Sigmoid colon (tissue), 7 donors: ENCODE measurements around the gene KCNB1. TPM values are rescaled to one million over a fixed set of nuclear protein-coding genes. Genes with fewer than 3 reads are reported as not detected.

Experiments
- DNase-seq: peaks from one replicate; pipeline ENCODE4 v3.0.0-alpha.2; 2019
- H3K27ac ChIP-seq, 4 donors: fragments of 200-600 bp; sonication (generic); one replicate each; pipeline ENCODE4 v1.5.1; 2016 to 2019; ENCODE audit warnings: mild to moderate bottlenecking in 1 of 4
- H3K27me3 ChIP-seq, 3 donors: fragments of 200-600 bp; sonication (generic); one replicate each; pipeline ENCODE4 v1.5.1; 2019; ENCODE audit warnings: mild to moderate bottlenecking in 1 of 3
- H3K36me3 ChIP-seq, 4 donors: fragments of 200-600 bp; sonication (generic); one replicate each; pipeline ENCODE4 v1.5.1; 2016 to 2019
- H3K4me1 ChIP-seq, 4 donors: fragments of 200-600 bp; sonication (generic); one replicate each; pipeline ENCODE4 v1.5.1; 2017 to 2019
- H3K4me3 ChIP-seq, 4 donors: fragments of 200-600 bp; sonication (generic); one replicate each; pipeline ENCODE4 v1.5.1; 2017 to 2019; ENCODE audit warnings: mild to moderate bottlenecking in 2 of 4, moderate library complexity in 1 of 4
- H3K9me3 ChIP-seq, 4 donors: fragments of 200-600 bp in 3 of 4; sonication (generic) in 3 of 4; one replicate each; pipeline versions ENCODE4 v1.5.1 to v1.6.1; 2013 to 2019
- CTCF ChIP-seq, 4 experiments: fragments of 450-650 bp in 3 of 4; fragments of 200-600 bp in 1 of 4; IDR thresholded peaks; one replicate each; pipeline ENCODE4 v1.5.1; 2016 to 2019; ENCODE audit warnings: antibody characterized with exemption in 4 of 4, mild to moderate bottlenecking in 3 of 4, moderate library complexity in 2 of 4
- EP300 ChIP-seq, 4 donors: sonication (generic); formaldehyde crosslinking; IDR thresholded peaks; one replicate each; pipeline ENCODE4 v1.6.1; 2017; ENCODE audit warnings: antibody characterized with exemption in 4 of 4
- POLR2A ChIP-seq, 2 donors: fragments of 450-650 bp; IDR thresholded peaks; one replicate each; pipeline ENCODE4 v1.6.1; 2016; ENCODE audit warnings: antibody characterized with exemption in 2 of 2, mild to moderate bottlenecking in 2 of 2, moderate library complexity in 2 of 2
- POLR2AphosphoS5 ChIP-seq, 4 donors: sonication (generic); formaldehyde crosslinking; IDR thresholded peaks; one replicate each; pipeline ENCODE4 v1.6.1; 2017; ENCODE audit warnings: antibody characterized with exemption in 4 of 4
- WGBS, 2 donors: extraction: QIAGEN DNeasy Blood & Tissue Kit; methylation state at CpG; one replicate each; pipeline ENCODE4 v1.1.7; 2013; 5-methylcytosine and 5-hydroxymethylcytosine counted together
- intact Hi-C: fragments of 100-400 bp; cut with DNase I; formaldehyde crosslinking; loops from one replicate; pipeline ENCODE4 v1.15.1; 2023
- polyA plus RNA-seq, 3 donors: library from polyadenylated mRNA; stranded (reverse); fragments of 200-250 nt; gene quantifications; one replicate each; pipeline ENCODE4 v1.2.3, GENCODE V29; 2013
- total RNA-seq, 4 donors: library from RNA; depleted of rRNA; stranded (reverse); fragments of >200 nt; gene quantifications; one replicate each; pipeline ENCODE4 v1.1.0, GENCODE V29; 2016
- donor health status: healthy with polysubstance abuse.
- donor health status: Bipolar disorder and iron deficiency.
- donor health status: healthy.

Gene KCNB1
- total and polyA plus RNA-seq, 7 donors: under 0.01 to 20.6 (median 14.6) TPM; not detected in 1

DNA sequence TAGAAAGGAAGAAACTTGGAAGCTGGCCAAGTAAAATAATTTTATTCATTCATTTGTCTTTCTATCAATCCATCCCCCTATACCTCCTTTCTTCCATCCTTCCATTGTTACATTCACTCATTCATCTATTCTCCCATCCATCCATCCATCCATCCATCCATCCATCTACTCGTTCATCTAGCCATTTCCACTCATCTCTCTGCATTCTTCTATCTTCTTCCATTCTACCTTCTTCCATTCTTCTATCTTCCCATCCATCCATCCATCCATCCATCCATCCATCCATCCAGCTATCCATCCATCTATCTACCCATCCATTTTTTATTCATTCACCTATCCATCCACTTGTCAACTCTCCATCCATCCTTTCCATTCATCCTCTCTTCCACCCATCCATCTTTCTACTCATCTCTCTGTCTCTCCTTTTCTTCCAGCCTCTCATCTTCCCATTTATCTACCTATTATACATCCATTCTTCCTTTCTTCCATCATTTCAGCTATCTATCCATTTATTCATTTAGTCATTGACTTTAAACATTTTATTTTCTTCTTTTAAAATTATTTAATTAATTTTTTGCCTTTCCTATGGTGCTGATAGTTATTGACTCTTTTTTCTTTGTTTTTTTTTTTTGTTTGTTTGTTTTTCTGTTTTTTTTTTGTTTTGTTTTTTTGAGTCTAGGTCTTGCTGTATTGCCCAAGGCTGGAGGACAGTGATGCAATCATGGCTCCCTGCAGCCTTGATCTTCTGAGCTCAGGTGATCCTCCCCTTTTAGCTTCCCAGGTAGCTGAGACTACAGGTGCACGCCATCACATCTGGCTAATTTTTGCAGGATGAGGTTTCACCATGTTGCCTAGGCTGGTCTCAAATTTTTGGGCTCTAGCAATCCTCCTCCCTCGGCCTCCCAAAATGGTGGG, 151.5 kb downstream of the KCNB1 start:
- TF ChIP-seq EP300 (IDR thresholded peaks at IDR 0.05): no peak
- TF ChIP-seq POLR2AphosphoS5 (IDR thresholded peaks at IDR 0.05): no peak
- TF ChIP-seq POLR2A (IDR thresholded peaks at IDR 0.05): no peak
- no peak for TF ChIP-seq CTCF (IDR thresholded peaks at IDR 0.05)
- Histone ChIP-seq H3K27me3 (no peaks in the 10 kb centered on the region), H3K4me1 (peaks cover 0 to 11% (median 8%) of the 10 kb centered on the region in 4 donors), H3K36me3 (no peaks in the 10 kb centered on the region), H3K4me3 (no peak overlapping the region), H3K9me3 (no peaks in the 10 kb centered on the region), H3K27ac (no peak overlapping the region)
- intact Hi-C loops: loop anchor here (5.0 kb wide), 1 partner anchor 276 kb away; no protein-coding TSS in a partner anchor
- no peak for DNase-seq
- 66 to 83% methylated on average over 3 of the region's 3 CpGs for WGBS, 2 donors

DNA sequence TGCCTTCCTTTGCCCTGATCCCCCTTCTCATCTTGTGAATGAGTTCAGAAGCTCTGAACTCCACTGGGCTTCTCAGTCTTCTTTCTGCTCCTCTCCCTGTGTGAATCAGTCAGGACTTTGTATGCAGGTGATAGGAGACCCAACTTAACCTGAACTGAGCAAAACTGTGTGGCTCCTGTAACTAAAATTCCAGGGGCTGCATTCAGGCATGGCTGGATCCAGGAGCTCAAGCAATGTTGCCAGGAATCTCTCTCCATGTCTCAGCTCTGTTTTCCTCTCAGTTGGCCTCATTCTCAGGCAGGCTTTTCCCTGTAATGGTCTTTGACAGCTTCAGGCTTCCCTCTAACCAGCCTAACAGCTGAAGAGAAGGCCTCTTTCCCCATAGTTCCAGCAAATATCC, 153.7 kb downstream of the KCNB1 start:
- DNase-seq: no peak
- H3K4me3 ChIP-seq: no peak overlapping the region
- H3K4me1 ChIP-seq: peaks cover 0 to 16% (median 11%) of the 10 kb centered on the region in 4 donors
- H3K27ac ChIP-seq: no peak overlapping the region
- intact Hi-C loops: no loop called here
- no peaks in the 10 kb centered on the region for H3K27me3 ChIP-seq
- no peaks in the 10 kb centered on the region for H3K9me3 ChIP-seq
- no peaks in the 10 kb centered on the region for H3K36me3 ChIP-seq
- TF ChIP-seq POLR2A (IDR thresholded peaks at IDR 0.05): no peak
- no peak for TF ChIP-seq CTCF (IDR thresholded peaks at IDR 0.05)
- no peak for TF ChIP-seq POLR2AphosphoS5 (IDR thresholded peaks at IDR 0.05)

DNA sequence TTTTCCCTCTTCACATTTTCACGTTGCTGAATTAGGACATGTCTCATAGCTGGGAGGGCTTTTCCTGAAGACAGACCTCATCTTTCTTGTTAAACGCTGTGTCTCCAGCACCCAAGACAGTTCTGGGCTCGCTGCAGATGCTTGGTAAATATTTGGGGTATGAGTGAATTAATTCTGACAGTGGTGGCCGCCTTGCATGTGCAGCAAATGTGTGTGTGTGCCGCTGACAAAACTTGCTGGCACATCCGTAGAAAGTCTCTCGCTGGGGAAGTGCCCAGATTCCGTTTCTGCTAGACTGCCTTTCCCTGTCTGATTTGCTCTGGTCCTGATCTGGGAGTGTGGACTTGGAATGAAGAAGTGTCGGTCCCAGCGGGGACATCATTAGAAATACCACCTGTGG, 156.4 kb downstream of the KCNB1 start:
- peaks cover 0 to 4% (median 0%) of the 10 kb centered on the region in 3 donors for H3K27me3 ChIP-seq
- H3K9me3 ChIP-seq: no peaks in the 10 kb centered on the region
- WGBS, 2 donors: 60 to 62% methylated on average over 10 of the region's 10 CpGs
- H3K4me1 ChIP-seq: peaks cover 0 to 16% (median 10%) of the 10 kb centered on the region in 4 donors
- no peaks in the 10 kb centered on the region for H3K36me3 ChIP-seq
- no peak for TF ChIP-seq POLR2A (IDR thresholded peaks at IDR 0.05)
- TF ChIP-seq EP300 (IDR thresholded peaks at IDR 0.05): no peak
- TF ChIP-seq POLR2AphosphoS5 (IDR thresholded peaks at IDR 0.05): no peak
- no peak for TF ChIP-seq CTCF (IDR thresholded peaks at IDR 0.05)
- H3K4me3 ChIP-seq: peak overlapping the region in 1 of 4 donors; percentile 7
- DNase-seq: no peak
- peak overlapping the region in 2 of 4 donors; percentile 10 to 41 for H3K27ac ChIP-seq
- intact Hi-C loops: no loop called here

- WGBS, 2 donors: 90 to 91% methylated on average over 5 of the region's 5 CpGs
- H3K9me3 ChIP-seq: no peaks in the 10 kb centered on the region
- DNase-seq: no peak
- intact Hi-C loops: no loop called here
- H3K36me3 ChIP-seq: no peaks in the 10 kb centered on the region
- peak overlapping the region in 1 of 4 donors; percentile 17 for H3K27ac ChIP-seq
- H3K4me1 ChIP-seq: peaks cover 0 to 19% (median 11%) of the 10 kb centered on the region in 4 donors
- TF ChIP-seq CTCF (IDR thresholded peaks at IDR 0.05) (no peak), EP300 (IDR thresholded peaks at IDR 0.05) (no peak), POLR2AphosphoS5 (IDR thresholded peaks at IDR 0.05) (no peak), POLR2A (IDR thresholded peaks at IDR 0.05) (no peak)
- H3K4me3 ChIP-seq: no peak overlapping the region
- peaks cover 9 to 21% (median 10%) of the 10 kb centered on the region in 3 donors for H3K27me3 ChIP-seq
Observed at GRCh38 chr20:49324306-49324705, 158.2 kb downstream of the KCNB1 start.
